WERI-Rb-1 (cell line): ENCODE results near the gene BLVRA.
"Not testable (repeated sequence)": the region's sequence is repeated elsewhere in the genome, so short reads cannot be mapped to it uniquely, and the experiment has no call there.

Source experiments
- DNase-seq: peaks from one replicate; pipeline ENCODE4 v3.0.0-alpha.2; 2020
- H3K27ac ChIP-seq: fragments of 250-450 bp; sonication (Bioruptor Pico); 2 replicates; pipeline ENCODE4 v1.5.1; 2020; ENCODE audit warnings: mild to moderate bottlenecking, moderate library complexity
- H3K27me3 ChIP-seq: fragments of 250-450 bp; sonication (Bioruptor Pico); 2 replicates; pipeline ENCODE4 v1.5.1; 2021; ENCODE audit warnings: mild to moderate bottlenecking, low read depth, moderate library complexity; ENCODE audit not compliant: insufficient read depth, severe bottlenecking
- H3K36me3 ChIP-seq: fragments of 250-450 bp; sonication (Bioruptor Pico); 2 replicates; pipeline ENCODE4 v1.5.1; 2020; ENCODE audit warnings: mild to moderate bottlenecking, moderate library complexity
- H3K4me3 ChIP-seq: 2 replicates; pipeline ENCODE4 v1.5.1; 2011; ENCODE audit warnings: low read depth, mild to moderate bottlenecking, control low read depth, low read length
- H3K9me3 ChIP-seq: fragments of 250-450 bp; sonication (Bioruptor Pico); 2 replicates; pipeline ENCODE4 v1.5.1; 2021; ENCODE audit warnings: mild to moderate bottlenecking, moderate library complexity; ENCODE audit not compliant: severe bottlenecking
- CTCF ChIP-seq: IDR thresholded peaks from 2 replicates; pipeline ENCODE4 v1.5.1; 2011; ENCODE audit warnings: low read depth, mild to moderate bottlenecking, control low read depth, inconsistent platforms, low read length

Gene BLVRA

GRCh38 chr7:43768887-43769272, 10.4 kb downstream of the BLVRA start:
- Histone ChIP-seq H3K36me3 (peaks cover 9% of the 10 kb centered on the region; the same call in 1 of the 2 replicates), H3K9me3 (no peaks in the 10 kb centered on the region), H3K27me3 (no peaks in the 10 kb centered on the region), H3K4me3 (no peak overlapping the region), H3K27ac (no peak overlapping the region)
- no peak for TF ChIP-seq CTCF
- DNase-seq, result no peak

GRCh38 chr7:43769281-43769680, 10.8 kb downstream of the BLVRA start:
- DNase-seq, result no peak
- Histone ChIP-seq H3K9me3 (no peaks in the 10 kb centered on the region), H3K4me3 (no peak overlapping the region), H3K27ac (no peak overlapping the region), H3K27me3 (no peaks in the 10 kb centered on the region), H3K36me3 (peaks cover 9% of the 10 kb centered on the region; the same call in 1 of the 2 replicates)
- TF ChIP-seq CTCF, result no peak

GRCh38 chr7:43769791-43770465, 11.4 kb downstream of the BLVRA start:
- Histone ChIP-seq H3K4me3 (no peak overlapping the region), H3K9me3 (no peaks in the 10 kb centered on the region), H3K27me3 (no peaks in the 10 kb centered on the region), H3K36me3 (peaks cover 9% of the 10 kb centered on the region; the same call in 1 of the 2 replicates), H3K27ac (no peak overlapping the region)
- DNase-seq, result no peak
- no peak for TF ChIP-seq CTCF

GRCh38 chr7:43771128-43771527, 12.6 kb downstream of the BLVRA start:
- no peaks in the 10 kb centered on the region for H3K27me3 ChIP-seq
- no peak for TF ChIP-seq CTCF
- H3K9me3 ChIP-seq, result no peaks in the 10 kb centered on the region
- peaks cover 9% of the 10 kb centered on the region; the same call in 1 of the 2 replicates for H3K36me3 ChIP-seq
- no peak overlapping the region for H3K27ac ChIP-seq
- no peak overlapping the region for H3K4me3 ChIP-seq
- DNase-seq, result no peak

GRCh38 chr7:43771573-43771972, 13.1 kb downstream of the BLVRA start:
- no peaks in the 10 kb centered on the region for H3K27me3 ChIP-seq
- H3K4me3 ChIP-seq, result no peak overlapping the region
- DNase-seq, result no peak
- TF ChIP-seq CTCF, result no peak
- no peak overlapping the region for H3K27ac ChIP-seq
- H3K36me3 ChIP-seq, result peaks cover 9% of the 10 kb centered on the region; the same call in 1 of the 2 replicates
- H3K9me3 ChIP-seq, result no peaks in the 10 kb centered on the region

- not testable (repeated sequence) for H3K4me3 ChIP-seq, H3K27me3 ChIP-seq, H3K36me3 ChIP-seq, H3K27ac ChIP-seq, DNase-seq, H3K9me3 ChIP-seq
Measured at GRCh38 chr7:43773268-43773667, 14.8 kb downstream of the BLVRA start.

GRCh38 chr7:43775255-43775654, 16.8 kb downstream of the BLVRA start:
- not testable (repeated sequence) for H3K27ac ChIP-seq, DNase-seq, H3K27me3 ChIP-seq, H3K4me3 ChIP-seq, H3K9me3 ChIP-seq
- H3K36me3 ChIP-seq, result peaks cover 13% of the 10 kb centered on the region

GRCh38 chr7:43778293-43779044, 20.0 kb downstream of the BLVRA start:
- not testable (repeated sequence) for DNase-seq, H3K9me3 ChIP-seq, H3K27me3 ChIP-seq, H3K36me3 ChIP-seq, H3K27ac ChIP-seq, H3K4me3 ChIP-seq
